DOHH2 (cell line): Measurements from ENCODE around the gene NEMF.

Source experiments
- H3F3A ChIP-seq: fragments of 200-600 bp; sonication (generic), shearing (Covaris generic); 2 replicates; pipeline ENCODE4 v1.6.0; 2016; ENCODE audit warnings: antibody characterized with exemption, mild to moderate bottlenecking; ENCODE audit not compliant: control insufficient read depth, insufficient read depth
- H3K27ac ChIP-seq: fragments of 200-600 bp; sonication (generic); 2 replicates; pipeline ENCODE4 v1.5.1; 2014; ENCODE audit warnings: low read depth, mild to moderate bottlenecking, low read length, moderate library complexity
- H3K27me3 ChIP-seq: fragments of 200-600 bp; sonication (generic); 2 replicates; pipeline ENCODE4 v1.6.1; 2014; ENCODE audit warnings: mild to moderate bottlenecking, low read length, mixed read lengths; ENCODE audit not compliant: control insufficient read depth
- H3K36me3 ChIP-seq: fragments of 200-600 bp; sonication (generic); 2 replicates; pipeline ENCODE4 v1.6.1; 2014; ENCODE audit warnings: mild to moderate bottlenecking, low read length, moderate library complexity, mixed read lengths; ENCODE audit not compliant: control insufficient read depth
- H3K4me1 ChIP-seq: fragments of 200-600 bp; sonication (generic); 2 replicates; pipeline ENCODE4 v1.6.1; 2014; ENCODE audit warnings: mild to moderate bottlenecking, low read length, mixed read lengths; ENCODE audit not compliant: control insufficient read depth
- H3K4me2 ChIP-seq: fragments of 200-600 bp; sonication (generic); 2 replicates; pipeline ENCODE4 v1.6.0; 2014; ENCODE audit warnings: mild to moderate bottlenecking, low read length, moderate library complexity
- H3K4me3 ChIP-seq: fragments of 200-600 bp; sonication (generic); 2 replicates; pipeline ENCODE4 v1.5.1; 2014; ENCODE audit warnings: mild to moderate bottlenecking, low read length, mixed read lengths
- H3K79me2 ChIP-seq: fragments of 200-600 bp; sonication (generic); 2 replicates; pipeline ENCODE4 v1.6.1; 2014; ENCODE audit warnings: mild to moderate bottlenecking, low read length, mixed read lengths; ENCODE audit not compliant: control insufficient read depth
- H3K9me2 ChIP-seq: fragments of 200-600 bp; sonication (generic); replicated peaks from 2 replicates; pipeline ENCODE4 v1.6.1; 2014; ENCODE audit warnings: mild to moderate bottlenecking, low read length, mixed read lengths; ENCODE audit not compliant: control insufficient read depth
- H3K9me3 ChIP-seq: fragments of 200-600 bp; sonication (generic); 2 replicates; pipeline ENCODE4 v1.6.1; 2014; ENCODE audit warnings: antibody characterized with exemption, low read length, mixed read lengths; ENCODE audit not compliant: control insufficient read depth, insufficient read depth
- H4K20me1 ChIP-seq: fragments of 200-600 bp; sonication (generic); 2 replicates; pipeline ENCODE4 v1.6.0; 2014; ENCODE audit warnings: low read depth, mild to moderate bottlenecking, antibody characterized with exemption, low read length, moderate library complexity; ENCODE audit not compliant: control insufficient read depth, insufficient read depth
- CTCF ChIP-seq: fragments of 200-600 bp; sonication (generic); IDR thresholded peaks from one replicate; pipeline ENCODE4 v1.5.1; 2014; ENCODE audit warnings: antibody characterized with exemption, mild to moderate bottlenecking, low read depth, low read length; ENCODE audit not compliant: poor library complexity, severe bottlenecking
- EZH2phosphoT487 ChIP-seq: fragments of 200-600 bp; sonication (generic); IDR thresholded peaks from 2 replicates; pipeline ENCODE4 v1.6.1; 2017; ENCODE audit warnings: borderline replicate concordance, mild to moderate bottlenecking, antibody characterized with exemption, low read length, moderate library complexity, mixed read lengths

The NEMF gene

GRCh38 chr14:49867831-49868719 is 15.5 kb upstream of the NEMF start:
- H3K36me3 ChIP-seq: peaks cover 3% of the 10 kb centered on the region
- no peaks in the 10 kb centered on the region for H3K9me2 ChIP-seq
- peaks cover 35% of the 10 kb centered on the region for H3F3A ChIP-seq
- H4K20me1 ChIP-seq: no peaks in the 10 kb centered on the region
- H3K27me3 ChIP-seq: no peaks in the 10 kb centered on the region
- H3K27ac ChIP-seq: peak overlapping the region; percentile 85
- H3K4me2 ChIP-seq: peak overlapping the region; percentile 91
- no peaks in the 10 kb centered on the region for H3K9me3 ChIP-seq
- TF ChIP-seq EZH2phosphoT487 (no peak), CTCF (no peak)
- H3K79me2 ChIP-seq: peaks cover 13% of the 10 kb centered on the region
- H3K4me3 ChIP-seq: peak overlapping the region; percentile 84
- peaks cover 64% of the 10 kb centered on the region for H3K4me1 ChIP-seq

DNA sequence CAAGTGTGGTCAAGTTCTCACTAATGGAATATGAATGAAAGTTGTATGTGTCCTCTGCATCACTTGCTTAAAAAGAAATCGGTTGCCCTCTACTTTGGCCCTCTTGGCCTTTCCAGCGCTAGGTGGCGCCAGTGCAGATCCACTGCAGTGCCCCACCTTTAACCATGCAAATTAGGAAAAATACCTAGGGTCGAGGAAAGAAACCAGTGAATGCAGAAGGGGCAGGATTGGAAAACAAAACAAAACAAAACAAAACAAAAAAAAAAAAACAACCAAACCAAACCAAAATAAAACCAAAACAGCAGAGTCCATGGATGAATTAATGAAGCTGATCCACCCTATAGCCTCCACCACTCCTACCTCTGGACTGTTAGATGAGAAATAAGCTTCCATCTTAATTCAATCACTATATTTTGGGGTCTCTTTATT is 12.9 kb upstream of the NEMF start:
- Histone ChIP-seq H3K27me3 (no peaks in the 10 kb centered on the region), H3K4me2 (peak overlapping the region; percentile 63), H3K4me3 (peak overlapping the region; percentile 38), H3K9me2 (no peaks in the 10 kb centered on the region), H3K4me1 (peaks cover 59% of the 10 kb centered on the region), H3K27ac (no peak overlapping the region), H3K79me2 (peaks cover 15% of the 10 kb centered on the region), H4K20me1 (no peaks in the 10 kb centered on the region), H3F3A (peaks cover 36% of the 10 kb centered on the region), H3K9me3 (no peaks in the 10 kb centered on the region), H3K36me3 (peaks cover 5% of the 10 kb centered on the region)
- TF ChIP-seq CTCF (peak; percentile 99), EZH2phosphoT487 (no peak)

GRCh38 chr14:49863487-49864281 is 11.1 kb upstream of the NEMF start:
- Histone ChIP-seq H3K27me3 (no peaks in the 10 kb centered on the region), H3K4me1 (peaks cover 56% of the 10 kb centered on the region), H3K27ac (peak overlapping the region; percentile 87), H3K4me3 (peak overlapping the region; percentile 98), H3K79me2 (peaks cover 15% of the 10 kb centered on the region), H3F3A (peaks cover 28% of the 10 kb centered on the region), H3K4me2 (peak overlapping the region; percentile 86), H3K36me3 (peaks cover 5% of the 10 kb centered on the region), H3K9me2 (no peaks in the 10 kb centered on the region), H3K9me3 (no peaks in the 10 kb centered on the region), H4K20me1 (no peaks in the 10 kb centered on the region)
- TF ChIP-seq CTCF (no peak), EZH2phosphoT487 (no peak)
